ENCODE measurements around the gene LOXL1. TPM values are rescaled to one million over a fixed set of nuclear protein-coding genes. Genes with fewer than 3 reads are reported as not detected.

Gene LOXL1
- total RNA-seq, 2 donors from 2014 or later = 94.6 to 110 TPM

GRCh38 chr15:73897441-73898261 lies 28.6 kb upstream of the LOXL1 start:
- intact Hi-C loops (cut with DNase I) = no loop called here
- no peak for DNase-seq (ENCODE audit: low spot score)

- DNase-seq (ENCODE audit: low spot score) = no peak
- intact Hi-C loops (cut with DNase I) = no loop called here
Measured at GRCh38 chr15:73899197-73900094, 26.8 kb upstream of the LOXL1 start.

- DNase-seq (ENCODE audit: low spot score) = no peak
- intact Hi-C loops (cut with DNase I) = no loop called here
Measured at GRCh38 chr15:73900095-73900712, 26.1 kb upstream of the LOXL1 start.

- DNase-seq (ENCODE audit: low spot score) = no peak
- intact Hi-C loops (cut with DNase I) = no loop called here
Measured at GRCh38 chr15:73901126-73901810, 25.0 kb upstream of the LOXL1 start.

- intact Hi-C loops (cut with DNase I) = no loop called here
- DNase-seq (ENCODE audit: low spot score) = peak; percentile 45
Measured at GRCh38 chr15:73902121-73903020, 23.9 kb upstream of the LOXL1 start.

- DNase-seq (ENCODE audit: low spot score) = peak; percentile 55
- intact Hi-C loops (cut with DNase I) = no loop called here
Measured at GRCh38 chr15:73904026-73904815, 22.0 kb upstream of the LOXL1 start.

- no peak for DNase-seq (ENCODE audit: low spot score)
- intact Hi-C loops (cut with DNase I) = no loop called here
Measured at GRCh38 chr15:73905225-73905827, 20.9 kb upstream of the LOXL1 start.

GRCh38 chr15:73906346-73907034 lies 19.8 kb upstream of the LOXL1 start:
- intact Hi-C loops (cut with DNase I) = no loop called here
- no peak for DNase-seq (ENCODE audit: low spot score)

- no peak for DNase-seq (ENCODE audit: low spot score)
- intact Hi-C loops (cut with DNase I) = no loop called here
Measured at GRCh38 chr15:73907035-73907408, 19.2 kb upstream of the LOXL1 start.

- peak; percentile 95 for DNase-seq (ENCODE audit: low spot score)
- intact Hi-C loops (cut with DNase I) = no loop called here
Measured at GRCh38 chr15:73908030-73908821, 18.0 kb upstream of the LOXL1 start.

GRCh38 chr15:73908822-73909122 lies 17.5 kb upstream of the LOXL1 start:
- intact Hi-C loops (cut with DNase I) = no loop called here
- DNase-seq (ENCODE audit: low spot score) = peak; percentile 25

- intact Hi-C loops (cut with DNase I) = no loop called here
- DNase-seq (ENCODE audit: low spot score) = peak; percentile 18
Measured at GRCh38 chr15:73909651-73910050, 16.6 kb upstream of the LOXL1 start.

- peak; percentile 22 for DNase-seq (ENCODE audit: low spot score)
- intact Hi-C loops (cut with DNase I) = no loop called here
Measured at GRCh38 chr15:73910522-73911303, 15.5 kb upstream of the LOXL1 start.

GRCh38 chr15:73912030-73912596 lies 14.1 kb upstream of the LOXL1 start:
- intact Hi-C loops (cut with DNase I) = no loop called here
- peak; percentile 24 for DNase-seq (ENCODE audit: low spot score)

GRCh38 chr15:73914145-73914544 lies 12.1 kb upstream of the LOXL1 start:
- intact Hi-C loops (cut with DNase I) = no loop called here
- DNase-seq (ENCODE audit: low spot score) = peak; percentile 43

Data from posterior vena cava (tissue), 2 donors.